Activated CD8-positive, alpha-beta memory T cell treated with anti-CD3 and anti-CD28 coated beads for 36 hours (primary cell): ENCODE results near the gene DSCAM. TPM values are rescaled to one million over a fixed set of nuclear protein-coding genes. Genes with fewer than 3 reads are reported as not detected.
"Not testable (repeated sequence)": the region's sequence is repeated elsewhere in the genome, so short reads cannot be mapped to it uniquely, and the experiment has no call there.

Experiments
- CTCF ChIA-PET: fragments of 350-600 bp; sonication (Branson Sonifier 250); formaldehyde crosslinking; loops from one replicate; lab custom pipeline; 2021; ENCODE audit warnings: antibody characterized with exemption; lab: Charles Lee
- POLR2A ChIA-PET: fragments of 350-600 bp; sonication (Branson Sonifier 250); formaldehyde crosslinking; loops from one replicate; lab custom pipeline; 2021; ENCODE audit warnings: antibody characterized with exemption; lab: Charles Lee
- total RNA-seq, 2 experiments: library from RNA; stranded (reverse); gene quantifications; one replicate each; pipeline ENCODE4 v1.2.3, GENCODE V29; 2021

The DSCAM gene
- total RNA-seq, 2 experiments from 2014 or later: not detected

GRCh38 chr21:40505681-40506080 is 341.3 kb downstream of the DSCAM start:
- ChIA-PET POLR2A (no interaction called here), CTCF (no interaction called here)

- CTCF ChIA-PET: no interaction called here
- POLR2A ChIA-PET: no interaction called here
Observed at GRCh38 chr21:40505244-40505643, 341.7 kb downstream of the DSCAM start.

- ChIA-PET CTCF (no interaction called here), POLR2A (no interaction called here)
Observed at GRCh38 chr21:40504825-40505224, 342.1 kb downstream of the DSCAM start.

- CTCF ChIA-PET: no interaction called here
- POLR2A ChIA-PET: no interaction called here
Observed at GRCh38 chr21:40496116-40496515, 350.8 kb downstream of the DSCAM start.

- POLR2A ChIA-PET: no interaction called here
- CTCF ChIA-PET: no interaction called here
Observed at GRCh38 chr21:40490408-40490807, 356.6 kb downstream of the DSCAM start.

GRCh38 chr21:40489001-40489400 is 358.0 kb downstream of the DSCAM start:
- CTCF ChIA-PET: no interaction called here
- POLR2A ChIA-PET: no interaction called here

GRCh38 chr21:40481764-40482163 is 365.2 kb downstream of the DSCAM start:
- CTCF ChIA-PET: no interaction called here
- POLR2A ChIA-PET: no interaction called here

- CTCF ChIA-PET: no interaction called here
- POLR2A ChIA-PET: no interaction called here
Observed at GRCh38 chr21:40474513-40474912, 372.4 kb downstream of the DSCAM start.

- ChIA-PET POLR2A (no interaction called here), CTCF (no interaction called here)
Observed at GRCh38 chr21:40472013-40472412, 374.9 kb downstream of the DSCAM start.

- ChIA-PET POLR2A (no interaction called here), CTCF (no interaction called here)
Observed at GRCh38 chr21:40471103-40471502, 375.9 kb downstream of the DSCAM start.

GRCh38 chr21:40466893-40467483 is 380.0 kb downstream of the DSCAM start:
- POLR2A ChIA-PET: no interaction called here
- CTCF ChIA-PET: no interaction called here

- ChIA-PET CTCF (no interaction called here), POLR2A (no interaction called here)
Observed at GRCh38 chr21:40465382-40465781, 381.6 kb downstream of the DSCAM start.

GRCh38 chr21:40463176-40463575 is 383.8 kb downstream of the DSCAM start:
- ChIA-PET POLR2A (no interaction called here), CTCF (no interaction called here)

GRCh38 chr21:40461008-40461407 is 385.9 kb downstream of the DSCAM start:
- CTCF ChIA-PET: no interaction called here
- POLR2A ChIA-PET: no interaction called here

- ChIA-PET CTCF (no interaction called here), POLR2A (no interaction called here)
Observed at GRCh38 chr21:40457741-40458140, 389.2 kb downstream of the DSCAM start.

- ChIA-PET POLR2A (no interaction called here), CTCF (no interaction called here)
Observed at GRCh38 chr21:40454057-40454456, 392.9 kb downstream of the DSCAM start.

GRCh38 chr21:40453183-40453582 is 393.8 kb downstream of the DSCAM start:
- ChIA-PET POLR2A (no interaction called here), CTCF (no interaction called here)

- POLR2A ChIA-PET: no interaction called here
- CTCF ChIA-PET: no interaction called here
Observed at GRCh38 chr21:40452548-40452947, 394.4 kb downstream of the DSCAM start.

GRCh38 chr21:40447016-40447415 is 399.9 kb downstream of the DSCAM start:
- POLR2A ChIA-PET: no interaction called here
- CTCF ChIA-PET: no interaction called here

GRCh38 chr21:40445349-40445921 is 401.5 kb downstream of the DSCAM start:
- CTCF ChIA-PET: no interaction called here
- POLR2A ChIA-PET: no interaction called here

- CTCF ChIA-PET, POLR2A ChIA-PET: not testable (repeated sequence)
Observed at GRCh38 chr21:40439581-40439980, 407.4 kb downstream of the DSCAM start.

- ChIA-PET CTCF (no interaction called here), POLR2A (no interaction called here)
Observed at GRCh38 chr21:40438616-40439015, 408.3 kb downstream of the DSCAM start.
